Breast epithelium (tissue), 4 donors: ENCODE measurements around the gene RAET1G. TPM values are rescaled to one million over a fixed set of nuclear protein-coding genes. Genes with fewer than 3 reads are reported as not detected.
"Not testable (repeated sequence)": the region's sequence is repeated elsewhere in the genome, so short reads cannot be mapped to it uniquely, and the experiment has no call there.

ENCODE experiments used
- DNase-seq, 2 donors: peaks; one replicate each; pipeline ENCODE4 v3.0.0-alpha.2; 2019; ENCODE audit warnings: low spot score in 2 of 2
- H3K27ac ChIP-seq, 2 donors: fragments of 200-600 bp; sonication (generic) in 1 of 2; one replicate each; pipeline ENCODE4 v1.5.1; 2016 to 2019; ENCODE audit warnings: mild to moderate bottlenecking in 1 of 2
- H3K27me3 ChIP-seq, 2 donors: fragments of 200-600 bp; sonication (generic) in 1 of 2; one replicate each; pipeline versions ENCODE4 v1.5.1 to v1.6.0; 2017 to 2019; ENCODE audit warnings: control low read depth in 1 of 2, mild to moderate bottlenecking in 1 of 2
- H3K36me3 ChIP-seq: fragments of 200-600 bp; one replicate; pipeline ENCODE4 v1.5.1; 2019
- H3K4me1 ChIP-seq, 2 donors: fragments of 200-600 bp; sonication (generic); one replicate each; pipeline ENCODE4 v1.5.1; 2016 to 2019; ENCODE audit warnings: control low read depth in 1 of 2
- H3K4me3 ChIP-seq, 3 donors: fragments of 200-600 bp; sonication (generic); 1 replicate in 2 of 3; 2 replicates in 1 of 3; pipeline ENCODE4 v1.5.1; 2016 to 2019; ENCODE audit warnings: mild to moderate bottlenecking in 3 of 3, moderate library complexity in 2 of 3
- H3K9me3 ChIP-seq, 2 donors: fragments of 200-600 bp; sonication (generic) in 1 of 2; one replicate each; pipeline ENCODE4 v1.5.1; 2016 to 2019; ENCODE audit warnings: control low read depth in 1 of 2
- CTCF ChIP-seq, 3 donors: fragments of 450-650 bp; IDR thresholded peaks; one replicate each; pipeline ENCODE4 v1.5.1; 2016 to 2017; ENCODE audit warnings: antibody characterized with exemption in 3 of 3, mild to moderate bottlenecking in 3 of 3, moderate library complexity in 3 of 3
- POLR2A ChIP-seq: fragments of 450-650 bp; IDR thresholded peaks from one replicate; pipeline ENCODE4 v1.6.1; 2016; ENCODE audit warnings: antibody characterized with exemption, mild to moderate bottlenecking, moderate library complexity
- POLR2AphosphoS5 ChIP-seq, 3 donors: sonication (generic); formaldehyde crosslinking; IDR thresholded peaks; one replicate each; pipeline ENCODE4 v1.6.1; 2017; ENCODE audit warnings: antibody characterized with exemption in 3 of 3
- intact Hi-C: fragments of 100-400 bp; cut with DNase I; formaldehyde crosslinking; loops from one replicate; pipeline ENCODE4 v1.15.1; 2023; ENCODE audit warnings: low total_unique reads
- total RNA-seq, 3 donors: library from RNA; depleted of rRNA; stranded (reverse); fragments of >200 nt; gene quantifications; one replicate each; pipeline ENCODE4 v1.1.0, GENCODE V29; 2016

RAET1G gene
- total RNA-seq, 3 donors from 2014 or later, result 2.2 TPM; not detected in 2

GRCh38 chr6:149915970-149916865 is 6.7 kb downstream of the RAET1G start:
- TF ChIP-seq POLR2AphosphoS5 (IDR thresholded peaks at IDR 0.05) (no peak), POLR2A (no peak)
- DNase-seq, result no peak
- intact Hi-C loops, result no loop called here

GRCh38 chr6:149913540-149914240 is 9.2 kb downstream of the RAET1G start:
- H3K9me3 ChIP-seq, result peaks cover 0 to 5% of the 10 kb centered on the region in 2 donors
- no peaks in the 10 kb centered on the region for H3K27me3 ChIP-seq
- H3K36me3 ChIP-seq, result no peaks in the 10 kb centered on the region
- H3K27ac ChIP-seq, result no peak overlapping the region
- intact Hi-C loops, result no loop called here
- H3K4me3 ChIP-seq, result no peak overlapping the region
- DNase-seq, result no peak
- TF ChIP-seq CTCF (IDR thresholded peaks at IDR 0.05) (no peak), POLR2A (no peak), POLR2AphosphoS5 (IDR thresholded peaks at IDR 0.05) (no peak)
- H3K4me1 ChIP-seq, result no peaks in the 10 kb centered on the region

More at GRCh38 chr6:149915970-149916865, 6.7 kb downstream of the RAET1G start:
- Histone ChIP-seq H3K36me3 (no peaks in the 10 kb centered on the region), H3K4me1 (no peaks in the 10 kb centered on the region), H3K27ac (no peak overlapping the region), H3K4me3 (no peak overlapping the region), H3K27me3 (no peaks in the 10 kb centered on the region), H3K9me3 (no peaks in the 10 kb centered on the region)

- no peak for DNase-seq
- Histone ChIP-seq H3K27me3 (no peaks in the 10 kb centered on the region), H3K36me3 (no peaks in the 10 kb centered on the region), H3K9me3 (peaks cover 0 to 10% of the 10 kb centered on the region in 2 donors), H3K4me3 (no peak overlapping the region), H3K4me1 (no peaks in the 10 kb centered on the region), H3K27ac (no peak overlapping the region)
- TF ChIP-seq CTCF (IDR thresholded peaks at IDR 0.05) (no peak), POLR2AphosphoS5 (IDR thresholded peaks at IDR 0.05) (no peak), POLR2A (no peak)
- intact Hi-C loops, result no loop called here
These were observed 9.8 kb downstream of the RAET1G start for GRCh38 chr6:149913085-149913484.

GRCh38 chr6:149912680-149913079 is 10.2 kb downstream of the RAET1G start:
- DNase-seq, H3K4me1 ChIP-seq, intact Hi-C loops, H3K36me3 ChIP-seq, H3K27ac ChIP-seq, H3K27me3 ChIP-seq, H3K4me3 ChIP-seq: not testable (repeated sequence)
- H3K9me3 ChIP-seq, result peaks cover 0 to 10% of the 10 kb centered on the region in 2 donors

GRCh38 chr6:149910721-149911151 is 12.2 kb downstream of the RAET1G start:
- no peak overlapping the region for H3K4me3 ChIP-seq
- H3K4me1 ChIP-seq, result no peaks in the 10 kb centered on the region
- H3K27ac ChIP-seq, result no peak overlapping the region
- H3K36me3 ChIP-seq, result no peaks in the 10 kb centered on the region
- peaks cover 0 to 10% of the 10 kb centered on the region in 2 donors for H3K9me3 ChIP-seq
- no peak for DNase-seq
- intact Hi-C loops, result no loop called here
- no peak for TF ChIP-seq POLR2AphosphoS5 (IDR thresholded peaks at IDR 0.05)
- no peak for TF ChIP-seq POLR2A
- TF ChIP-seq CTCF (IDR thresholded peaks at IDR 0.05), result no peak
- no peaks in the 10 kb centered on the region for H3K27me3 ChIP-seq
